Measurements from ENCODE around the gene DENND1B.

DENND1B gene

DNA sequence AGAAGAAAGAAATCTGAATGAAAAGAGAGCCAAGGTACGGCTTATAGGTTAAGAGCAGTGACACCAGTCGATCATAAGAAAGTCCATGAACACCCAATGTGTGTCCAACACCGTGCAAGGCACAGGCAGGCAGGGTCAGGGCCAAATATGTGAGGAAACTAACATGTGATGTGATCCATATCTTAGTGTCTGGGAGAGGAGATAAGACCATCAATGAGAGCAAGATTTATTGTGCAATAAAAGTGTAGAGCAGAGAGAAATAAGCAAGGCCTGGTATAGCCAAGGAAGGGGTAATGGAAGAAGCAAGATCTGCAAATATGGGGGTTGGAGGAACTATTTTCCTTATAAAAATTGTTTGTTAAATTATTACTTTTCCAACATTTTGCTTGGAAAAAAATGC, 308.5 kb downstream of the DENND1B start:
- no peak for DNase-seq (ENCODE audit: low spot score)

DNA sequence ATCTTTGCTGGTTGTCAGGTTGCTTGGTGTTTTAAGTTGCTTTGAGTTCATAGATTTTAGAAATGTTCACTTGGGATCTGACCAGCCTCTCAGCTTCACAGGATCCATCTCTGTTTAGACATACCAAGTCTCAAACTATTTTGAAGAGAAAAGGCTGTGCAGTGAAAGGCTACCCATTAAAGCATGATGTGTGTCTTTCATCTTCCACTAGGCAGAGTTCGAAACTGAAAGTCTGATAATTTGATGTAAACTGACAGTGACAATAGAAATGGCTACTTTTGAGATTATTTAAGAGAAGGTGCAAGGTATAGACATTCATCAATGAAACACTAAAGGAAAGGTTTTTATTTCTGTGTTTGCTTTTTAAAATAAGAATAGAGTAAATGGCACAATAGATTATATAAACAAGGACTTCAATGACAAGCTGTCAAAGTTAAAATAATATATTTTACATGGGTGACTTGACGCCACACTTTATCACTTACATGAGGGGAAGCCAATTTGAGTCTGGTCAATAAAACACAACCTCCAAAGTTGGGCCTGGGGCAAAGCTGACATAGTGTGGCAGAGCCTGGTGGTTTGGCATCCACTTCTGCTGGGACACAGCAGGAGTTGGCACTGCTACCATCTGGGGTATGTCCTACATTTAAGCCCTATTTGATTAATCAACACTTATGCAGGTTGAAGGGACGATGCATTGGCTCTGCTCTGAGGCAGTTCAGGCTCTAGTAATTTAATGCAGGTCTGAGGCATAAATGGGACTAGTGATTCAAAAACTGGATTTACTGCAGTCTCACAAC, 309.6 kb downstream of the DENND1B start:
- no peak for DNase-seq (ENCODE audit: low spot score)

DNA sequence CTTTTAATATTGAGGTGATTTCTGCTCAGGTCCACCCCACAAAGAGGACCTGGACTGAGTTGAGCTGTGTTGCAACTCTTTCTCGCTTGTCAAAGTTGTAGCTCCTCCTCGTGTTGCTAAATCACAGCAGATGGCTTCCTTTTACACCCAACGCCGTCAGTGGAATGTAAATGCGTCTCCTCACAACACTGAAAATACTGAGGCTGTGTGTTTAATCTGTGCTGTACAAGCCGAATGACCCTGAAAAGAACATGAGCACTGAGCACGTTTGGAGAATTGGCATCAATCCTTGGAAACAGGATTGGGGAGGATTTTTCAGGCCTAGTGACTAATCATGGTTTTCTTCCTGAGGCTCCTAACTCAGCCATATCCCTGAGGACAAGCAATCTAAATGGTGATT, 311.2 kb downstream of the DENND1B start:
- DNase-seq (ENCODE audit: low spot score): no peak

DNA sequence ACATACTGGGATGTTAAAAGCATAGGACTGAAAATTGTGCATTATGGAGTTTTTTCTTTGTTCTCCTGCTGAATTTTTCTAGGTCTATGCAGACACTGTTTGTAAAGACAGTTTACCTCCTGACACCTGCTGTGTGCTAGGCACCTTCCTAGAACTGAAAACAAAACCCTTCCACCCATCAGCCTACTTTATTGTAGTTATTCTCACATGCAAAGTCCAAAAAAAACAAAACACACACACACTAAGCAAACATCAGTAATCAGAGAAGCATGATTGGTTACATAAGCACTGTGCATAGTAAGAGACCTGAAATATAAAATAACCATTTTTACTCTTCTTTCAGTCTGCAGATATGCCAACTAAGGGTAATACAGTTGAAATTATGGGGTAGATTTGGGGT, 312.1 kb downstream of the DENND1B start:
- DNase-seq (ENCODE audit: low spot score): no peak

DNA sequence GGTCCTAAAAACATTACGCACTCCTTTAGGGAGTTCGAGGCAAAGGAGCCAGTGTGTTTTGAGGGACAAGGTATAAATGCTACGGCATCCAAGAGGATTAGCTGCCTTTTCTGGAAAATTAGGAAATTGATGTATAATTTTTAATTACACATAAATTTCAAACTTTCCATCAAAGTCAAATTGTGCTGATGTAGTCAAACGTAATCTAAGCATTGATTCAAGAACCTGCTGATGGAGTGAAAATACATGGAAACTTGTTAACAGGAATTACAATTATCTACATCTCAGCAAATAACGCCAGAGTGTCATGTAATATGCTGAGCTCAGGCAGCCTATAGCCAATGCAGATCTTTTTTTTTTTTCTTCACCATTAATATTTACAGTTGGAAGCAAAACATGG, 312.7 kb downstream of the DENND1B start:
- DNase-seq (ENCODE audit: low spot score): no peak
